SH-SY5Y (cell line): ENCODE results near the gene MMP28.

Experiments
- GATA2 ChIP-seq: IDR thresholded peaks from 2 replicates; pipeline ENCODE4 v1.6.1; 2011; ENCODE audit warnings: mild to moderate bottlenecking, low read depth, low read length
- GATA3 ChIP-seq: IDR thresholded peaks from 2 replicates; pipeline ENCODE4 v1.6.1; 2011; ENCODE audit warnings: low read depth, mild to moderate bottlenecking, low read length, moderate library complexity

The MMP28 gene

GRCh38 chr17:35765756-35766488 is 29.5 kb downstream of the MMP28 start:
- TF ChIP-seq GATA3: no peak
- TF ChIP-seq GATA2: no peak

- TF ChIP-seq GATA2 (no peak), GATA3 (no peak)
Measured at GRCh38 chr17:35765086-35765710, 30.2 kb downstream of the MMP28 start.

DNA sequence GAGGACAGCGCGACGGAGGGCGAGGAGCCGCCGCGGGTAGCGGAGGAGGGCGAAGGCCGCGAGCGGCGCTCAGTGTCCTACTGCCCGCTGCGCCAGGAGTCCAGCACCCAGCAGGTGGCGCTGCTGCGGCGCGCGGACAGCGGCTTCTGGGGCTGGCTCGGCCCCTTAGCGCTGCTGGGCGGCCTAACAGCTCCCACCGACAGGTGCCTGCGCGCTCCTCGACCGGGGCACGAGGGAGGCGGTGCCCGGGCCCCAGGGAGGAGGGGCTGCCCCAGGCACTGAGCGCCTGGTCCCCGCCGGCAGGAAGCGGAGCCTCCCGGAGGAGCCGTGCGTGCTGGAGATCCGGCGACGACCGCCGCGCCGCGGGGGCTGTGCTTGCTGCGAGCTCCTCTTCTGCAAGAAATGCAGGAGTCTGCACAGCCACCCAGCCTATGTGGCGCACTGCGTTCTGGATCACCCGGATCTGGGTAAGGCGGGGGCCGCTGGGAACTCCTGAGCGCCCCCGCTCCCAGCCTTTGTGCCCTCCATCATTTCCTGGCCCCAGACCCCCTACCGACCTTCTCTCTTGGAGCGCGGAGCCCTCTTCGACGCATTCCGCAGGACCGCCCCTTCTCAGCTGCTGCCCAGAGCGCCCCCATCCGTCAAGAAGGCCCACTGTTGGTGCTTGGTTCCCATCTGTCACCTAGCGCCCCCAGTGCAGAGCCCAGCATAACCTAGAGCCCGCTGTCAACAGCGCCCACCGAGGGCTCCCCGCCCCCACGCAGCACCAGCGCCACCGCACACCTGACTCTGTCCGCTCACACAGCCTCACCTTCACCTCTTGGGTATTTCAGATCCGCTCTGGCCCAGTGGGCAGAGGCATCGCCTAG is 31.1 kb downstream of the MMP28 start:
- TF ChIP-seq GATA3 (no peak), GATA2 (no peak)

- TF ChIP-seq GATA2 (no peak), GATA3 (no peak)
Measured at GRCh38 chr17:35763767-35764122, 31.7 kb downstream of the MMP28 start.

DNA sequence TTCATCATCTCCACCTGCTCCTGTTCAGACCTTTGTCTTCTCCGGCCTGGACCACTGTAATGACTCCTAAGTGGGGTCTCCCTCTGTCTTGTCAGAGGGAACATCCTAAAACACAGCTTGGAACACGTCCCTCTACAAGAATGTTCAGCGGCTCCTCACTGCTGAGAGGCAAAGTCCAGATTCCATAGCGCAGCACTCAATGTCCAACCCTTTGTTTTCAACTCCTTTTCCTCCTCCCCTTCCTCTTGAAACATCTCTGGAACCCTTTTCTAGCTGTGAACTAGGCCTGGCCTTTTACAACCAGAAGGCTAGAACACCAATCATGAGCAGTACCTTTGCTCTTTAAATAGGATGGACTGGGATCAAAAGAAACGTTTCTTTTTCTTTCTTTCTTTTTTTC is 33.8 kb downstream of the MMP28 start:
- TF ChIP-seq GATA2: no peak
- no peak for TF ChIP-seq GATA3

GRCh38 chr17:35760587-35760986 is 34.9 kb downstream of the MMP28 start, which contains the start of gene C17orf50:
TSS of gene C17orf50 (plus strand) at chr17:35760887. CDS start at chr17:35760942, 55 bp downstream.
- no peak for TF ChIP-seq GATA3
- TF ChIP-seq GATA2: no peak

DNA sequence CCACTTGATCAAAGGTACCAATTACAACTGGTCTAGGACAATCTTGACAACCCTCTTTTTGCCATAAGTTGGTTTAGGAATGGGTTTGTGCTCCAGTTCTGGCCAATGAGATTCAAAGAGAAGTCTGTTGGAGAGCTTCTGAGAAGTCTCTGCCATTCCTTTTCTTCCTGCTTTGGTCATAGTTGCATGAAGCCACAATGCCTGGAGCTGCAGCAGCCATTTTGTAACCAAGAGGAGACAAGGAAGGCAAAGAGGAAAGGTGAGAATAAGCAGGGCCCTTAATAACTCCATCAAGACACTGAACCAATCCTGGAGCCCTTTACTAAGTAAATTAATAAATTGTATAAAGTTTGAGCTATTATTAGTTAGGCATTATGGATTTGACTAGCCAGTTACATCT is 38.2 kb downstream of the MMP28 start:
- TF ChIP-seq GATA3: no peak
- no peak for TF ChIP-seq GATA2

DNA sequence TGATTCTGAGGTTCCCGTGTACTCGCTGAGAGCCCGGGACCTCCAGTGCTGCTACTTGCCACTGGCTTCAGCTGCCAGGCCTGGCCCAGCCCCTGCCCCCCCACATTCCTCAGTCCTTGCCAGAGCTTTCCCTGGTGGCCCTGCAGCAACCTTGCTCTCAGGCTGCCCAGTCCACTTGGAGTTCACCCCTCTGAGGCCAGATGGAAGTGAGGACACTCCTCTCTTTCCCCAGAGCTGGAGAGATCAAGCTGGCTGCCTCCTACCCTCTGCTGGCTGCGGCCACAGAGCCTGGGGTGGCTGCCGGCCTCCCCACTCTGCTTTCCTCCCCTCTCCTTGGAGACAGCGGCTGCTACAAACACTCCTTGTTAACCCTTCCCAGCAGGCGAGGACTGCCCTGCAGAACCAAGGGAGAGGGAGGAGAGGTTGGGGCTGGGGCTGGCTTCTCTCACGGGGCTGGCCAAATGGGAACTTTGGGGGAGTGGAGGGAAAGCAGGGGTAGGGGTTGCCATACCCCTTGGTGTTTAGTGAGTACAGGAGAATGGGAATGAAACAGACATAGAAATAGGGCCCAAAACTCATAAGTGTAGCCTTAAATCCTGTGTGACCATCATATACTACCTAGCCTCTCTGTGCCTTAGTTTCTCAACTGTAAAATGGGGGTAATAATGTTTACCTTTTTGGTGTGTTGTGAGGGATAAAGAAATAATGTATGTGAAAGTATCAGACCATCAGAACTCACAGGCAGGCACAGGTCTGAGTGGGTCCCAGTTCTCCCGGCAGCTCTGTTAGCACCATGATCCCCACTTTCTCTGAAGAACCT is 42.3 kb downstream of the MMP28 start, which contains the start of gene GAS2L2:
GAS2L2 (minus strand) TSS at position 295 of the 820 bp plus-strand sequence. CDS start 389 bp downstream, outside the sequence.
- TF ChIP-seq GATA3: no peak

DNA sequence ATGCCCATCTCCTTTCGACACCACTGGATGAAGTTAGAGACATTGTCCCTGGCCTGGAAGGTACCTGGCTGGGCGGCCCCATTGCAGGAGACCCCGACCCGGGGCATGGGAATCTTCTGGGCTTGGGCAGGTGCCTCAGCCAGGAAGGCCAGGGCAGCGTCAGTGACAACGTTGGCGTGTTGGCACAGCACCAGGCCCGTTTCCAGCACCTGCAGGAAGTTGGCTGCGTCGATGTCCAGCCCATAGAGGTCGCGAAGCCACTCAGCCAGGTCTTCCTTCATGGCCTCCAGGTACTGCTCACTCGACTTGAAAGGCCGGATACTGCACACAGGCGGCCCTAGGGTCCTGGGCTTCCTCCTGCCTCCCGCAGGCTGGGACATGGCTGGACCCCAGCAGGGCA is 43.0 kb downstream of the MMP28 start:
- TF ChIP-seq GATA3: no peak
- no peak for TF ChIP-seq GATA2

DNA sequence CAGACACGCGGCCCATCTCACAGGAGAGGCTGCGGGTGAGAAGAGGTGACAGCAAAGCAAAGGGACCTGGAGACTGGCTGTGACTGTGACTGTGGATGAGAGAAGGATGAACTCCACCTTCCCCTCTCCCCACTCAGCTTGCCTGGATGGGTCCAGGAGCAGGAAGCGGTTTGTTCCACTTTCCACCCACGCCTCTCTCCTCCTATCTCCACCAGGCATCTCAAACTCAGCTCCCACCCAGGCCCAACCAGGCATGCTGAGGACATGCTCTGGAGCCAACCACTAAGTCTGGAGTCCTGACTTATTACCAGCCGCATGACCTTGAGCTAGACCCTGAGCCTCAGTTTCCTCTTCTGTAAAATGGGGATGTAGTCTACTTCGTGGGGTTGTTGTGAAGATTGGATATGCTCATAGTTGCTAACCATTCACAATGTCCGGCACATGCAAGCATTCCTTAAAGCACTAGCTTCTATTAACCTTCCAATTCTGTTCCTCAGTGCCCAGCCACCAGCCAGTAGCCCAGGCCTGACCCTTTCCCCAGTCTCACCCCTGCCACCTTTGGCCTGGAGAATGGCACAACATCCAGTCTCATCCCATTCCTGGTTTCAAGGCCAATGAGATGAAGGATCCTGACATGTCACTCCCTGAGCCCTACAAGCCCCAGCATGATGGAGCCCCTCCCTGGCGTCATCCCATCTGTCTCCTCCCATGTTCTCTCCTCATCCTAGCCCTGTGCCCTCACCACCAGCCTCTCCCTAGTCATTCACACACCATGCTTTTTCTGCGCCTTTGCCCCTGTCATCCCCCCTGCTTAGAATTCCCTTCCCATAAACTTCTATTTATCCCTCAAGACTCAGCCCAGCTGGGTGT is 44.7 kb downstream of the MMP28 start:
- TF ChIP-seq GATA3 (no peak), GATA2 (no peak)

DNA sequence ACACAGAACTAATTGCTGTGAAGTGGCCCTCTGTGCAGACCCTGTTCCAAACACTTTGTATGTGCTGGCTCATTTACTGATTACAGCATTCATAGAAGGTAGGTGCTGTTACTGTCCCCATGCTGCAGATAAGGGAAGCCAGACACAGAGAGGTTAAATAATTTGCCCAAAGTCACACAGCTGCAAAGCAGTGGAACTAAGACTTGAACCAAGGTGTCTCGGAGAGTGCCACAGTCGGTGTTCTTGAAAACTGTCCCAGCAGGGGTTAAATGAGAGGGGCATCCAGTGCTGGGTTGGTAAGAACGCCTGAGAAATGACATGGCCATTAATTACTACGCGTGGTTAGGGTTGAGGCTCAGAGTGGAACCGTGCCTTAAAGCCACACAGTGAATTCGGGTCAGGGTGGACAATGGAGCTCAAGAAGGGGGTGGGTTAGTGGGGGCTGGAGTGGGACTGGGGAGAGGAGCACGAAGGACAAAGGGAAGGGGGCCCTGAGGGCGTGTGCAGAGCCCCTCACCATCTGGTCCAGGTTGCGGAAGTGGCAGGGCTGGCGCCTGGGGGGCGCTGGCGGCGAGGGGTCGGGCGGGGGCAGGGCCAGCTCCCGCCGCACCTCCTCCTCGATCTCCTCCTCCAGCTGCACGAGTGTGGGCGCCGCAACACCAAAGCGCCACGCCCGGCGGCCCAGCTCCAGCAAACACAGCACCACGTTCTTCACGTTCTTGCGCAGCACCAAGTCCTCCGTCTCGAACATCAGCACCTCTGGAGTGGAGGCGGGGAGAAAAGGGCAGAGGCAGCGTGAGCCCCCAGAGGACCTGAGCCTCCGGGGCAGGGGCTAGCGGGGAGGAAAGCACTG is 45.7 kb downstream of the MMP28 start:
- no peak for TF ChIP-seq GATA3
- no peak for TF ChIP-seq GATA2

DNA sequence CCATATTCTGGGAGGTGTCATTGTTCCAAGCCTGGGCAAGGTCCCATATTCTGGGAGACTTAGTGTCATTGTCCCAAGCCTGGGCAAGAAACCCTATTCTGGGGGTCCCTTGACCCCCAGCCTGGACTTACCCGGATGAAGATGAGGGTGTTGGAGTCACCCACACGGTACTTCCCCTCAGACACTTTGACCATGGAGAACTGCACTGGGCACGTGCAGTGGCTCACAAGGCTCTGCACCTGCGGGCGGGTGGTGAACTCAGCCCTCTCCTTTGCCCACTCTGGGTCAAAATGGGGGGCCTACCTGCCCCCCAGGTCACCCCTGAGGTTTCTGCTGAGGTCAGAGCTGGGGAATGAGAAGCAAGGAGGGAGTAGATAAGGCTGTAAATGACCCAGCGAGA is 46.5 kb downstream of the MMP28 start:
- TF ChIP-seq GATA2 (no peak), GATA3 (no peak)
